GM12878 (cell line): ENCODE data around the gene TOR1A. TPM values are rescaled to one million over a fixed set of nuclear protein-coding genes. Genes with fewer than 3 reads are reported as not detected.

Source experiments
- ATAC-seq: fragments of 200-7000 bp; cut with Tn5 transposase; 3 replicates; pipeline ENCODE4 v1.9.1; 2020; ENCODE audit warnings: mild to moderate bottlenecking, moderate library complexity
- BruUV-seq: library from RNA; stranded (reverse); fragments of 400-500 nt; replicated peaks from 2 replicates; lab custom pipeline; 2021; lab: Mats Ljungman, UMichigan
- CTCF ChIA-PET: fragments of 300-600 bp; sonication (Branson Sonifier 250); formaldehyde crosslinking; extraction: SDS; loops from one replicate; lab custom pipeline; 2021; ENCODE audit warnings: inconsistent platforms; lab: Yijun Ruan, JAX
- POLR2A ChIA-PET: fragments of 350-600 bp; formaldehyde crosslinking; extraction: SDS; loops from one replicate; lab custom pipeline; 2021; ENCODE audit warnings: inconsistent platforms; lab: Charles Lee
- RAD21 ChIA-PET: fragments of 300-600 bp; sonication (Branson Sonifier 250); formaldehyde crosslinking; loops from one replicate; lab custom pipeline; 2023; ENCODE audit warnings: antibody characterized with exemption; ENCODE audit not compliant: unreplicated experiment; lab: Charles Lee
- SMC1A ChIA-PET: fragments of 300-600 bp; sonication (Branson Sonifier 250); formaldehyde crosslinking; loops from one replicate; lab custom pipeline; 2023; ENCODE audit not compliant: unreplicated experiment, uncharacterized antibody; lab: Charles Lee
- DNase-seq: peaks from one replicate; pipeline ENCODE4 v3.0.0-alpha.2; 2011; ENCODE audit warnings: low read depth, low spot score
- FAIRE-seq: peaks from 3 replicates; lab custom pipeline; 2011; peaks lifted over from hg19 to GRCh38; lab: Jason Lieb, UNC
- H2AFZ ChIP-seq: 2 replicates; pipeline ENCODE4 v1.6.0; 2011; ENCODE audit warnings: low read depth, low read length, control low read depth; ENCODE audit not compliant: control insufficient read depth
- H3K27ac ChIP-seq: 2 replicates; pipeline ENCODE4 v1.5.1; 2011; ENCODE audit warnings: control low read depth; ENCODE audit not compliant: control insufficient read depth, insufficient read depth
- H3K27me3 ChIP-seq, 2 experiments: replicated peaks in 1 of 2; 2 replicates each; pipeline versions ENCODE4 v1.6.0 to v1.6.1; 2011; ENCODE audit warnings: low read length in 1 of 2; ENCODE audit not compliant: control insufficient read depth in 2 of 2, insufficient read depth in 2 of 2
- H3K36me3 ChIP-seq, 2 experiments: 2 replicates each; pipeline ENCODE4 v1.5.1; 2011; ENCODE audit warnings: low read length in 1 of 2; ENCODE audit not compliant: control insufficient read depth in 2 of 2, insufficient read depth in 2 of 2
- H3K4me1 ChIP-seq: 2 replicates; pipeline ENCODE4 v1.6.1; 2011; ENCODE audit warnings: mild to moderate bottlenecking, low read length, moderate library complexity, mixed read lengths; ENCODE audit not compliant: control insufficient read depth, insufficient read depth
- H3K4me2 ChIP-seq: 2 replicates; pipeline ENCODE4 v1.6.0; 2011; ENCODE audit warnings: control low read depth; ENCODE audit not compliant: control insufficient read depth, insufficient read depth
- H3K4me3 ChIP-seq: fragments of 200-600 bp; sonication (generic); 2 replicates; pipeline ENCODE4 v1.5.1; 2016
- H3K79me2 ChIP-seq: 2 replicates; pipeline ENCODE4 v1.6.0; 2011; ENCODE audit warnings: low read length; ENCODE audit not compliant: control insufficient read depth, insufficient read depth
- H3K9ac ChIP-seq: 2 replicates; pipeline ENCODE4 v1.8.0; 2011; ENCODE audit warnings: low read length, control low read depth, mixed read lengths; ENCODE audit not compliant: control insufficient read depth, insufficient read depth
- H3K9me3 ChIP-seq: replicated peaks from 3 replicates; pipeline ENCODE4 v1.5.1; 2011; ENCODE audit warnings: mild to moderate bottlenecking, low read length; ENCODE audit not compliant: control insufficient read depth, insufficient read depth
- H4K20me1 ChIP-seq: 2 replicates; pipeline ENCODE4 v1.6.0; 2011; ENCODE audit not compliant: control insufficient read depth, insufficient read depth
- CREB1 ChIP-seq: IDR thresholded peaks from 2 replicates; pipeline ENCODE4 v1.6.1; 2012; ENCODE audit warnings: low read depth, mild to moderate bottlenecking, inconsistent platforms
- IRF4 ChIP-seq: IDR thresholded peaks from 2 replicates; pipeline ENCODE4 v1.6.1; 2011; ENCODE audit warnings: low read depth, low read length
- JUND ChIP-seq: IDR thresholded peaks from 2 replicates; pipeline ENCODE4 v1.6.1; 2012; ENCODE audit warnings: low read depth, mild to moderate bottlenecking, low read length, improper control_type of control experiment, moderate library complexity
- PAX8 ChIP-seq: fragments of 450-650 bp; IDR thresholded peaks from 2 replicates; pipeline ENCODE4 v1.6.1; 2017; ENCODE audit warnings: mild to moderate bottlenecking, moderate library complexity
- SREBF2 ChIP-seq: IDR thresholded peaks from 2 replicates; pipeline ENCODE4 v1.6.1; 2012; ENCODE audit warnings: mild to moderate bottlenecking, low read length
- ZBTB11 ChIP-seq: fragments of 450-650 bp; formaldehyde crosslinking; IDR thresholded peaks from 2 replicates; pipeline ENCODE4 v1.5.0; 2022; ENCODE audit warnings: mild to moderate bottlenecking, missing genetic modification characterization
- WGBS: methylation state at CpG from one replicate; pipeline ENCODE4 v1.1.6; 2016; ENCODE audit warnings: low lambda C conversion rate; ENCODE audit not compliant: insufficient replicate concordance, insufficient coverage; ENCODE audit errors: missing lambda C conversion rate; 5-methylcytosine and 5-hydroxymethylcytosine counted together
- in situ Hi-C: fragments of 300-500 bp; cut with MboI; formaldehyde crosslinking; loops from 9 replicates; pipeline ENCODE4 v1.14.3; 2018; ENCODE audit warnings: mixed read lengths
- intact Hi-C: fragments of 100-400 bp; cut with micrococcal nuclease; formaldehyde crosslinking; loops from one replicate; pipeline ENCODE4 v1.14.2; 2022; ENCODE audit not compliant: unreplicated experiment
- polyA plus RNA-seq, 11 experiments: library from polyadenylated mRNA; depleted of rRNA in 4 of 11; unstranded in 6 of 11; stranded (reverse) in 5 of 11; fragments of >200 nt; fragmentation: Nextera tagmentation in 4 of 11; fragmentation: Illumina TruSeq in 1 of 11; extraction: Ambion mirVana in 4 of 11; extraction: Trizol in 1 of 11; gene quantifications; 1 replicate in 1 of 11; 2 replicates in 10 of 11; pipeline versions ENCODE4 v1.2.1 to v1.2.3, GENCODE V29; 2011 to 2016; ENCODE audit warnings: inconsistent platforms in 2 of 11, missing spikeins in 2 of 11, low read depth in 1 of 11
- total RNA-seq, 4 experiments: library from RNA; depleted of rRNA in 3 of 4; stranded (reverse); fragments of >200 nt in 3 of 4; fragmentation: Illumina TruSeq in 1 of 4; extraction: Trizol in 1 of 4; gene quantifications; 2 replicates each; pipeline versions ENCODE4 v1.2.1 to v1.2.3, GENCODE V29; 2013 to 2021

TOR1A gene
- total and polyA plus RNA-seq, 10 of the 15 experiments (the other 5 are each of a cell fraction or from before 2014, with no cell fraction given) = 3.2 to 60.8 (median 38.6) TPM

- no TSS peak for BruUV-seq
- no peaks in the 10 kb centered on the region for H3K27me3 ChIP-seq
- H3K27ac ChIP-seq = no peak overlapping the region
- no peaks in the 10 kb centered on the region; a peak in 2 of 4 replicates for H3K36me3 ChIP-seq
- H3K9me3 ChIP-seq = no peaks in the 10 kb centered on the region
- H3K4me1 ChIP-seq = no peaks in the 10 kb centered on the region
- RAD21 ChIA-PET = no interaction called here
- DNase-seq (no peak), FAIRE-seq (no peak), ATAC-seq (no peak)
- POLR2A ChIA-PET = no interaction called here
- CTCF ChIA-PET = interaction anchor here (0.6 kb wide), 1 partner anchor 53 kb away, joined by 3 read pairs; no protein-coding TSS in a partner anchor
- TF ChIP-seq JUND (no peak), SREBF2 (no peak), ZBTB11 (no peak), PAX8 (no peak), IRF4 (no peak), CREB1 (no peak)
- H3K4me3 ChIP-seq = no peak overlapping the region
- H3K9ac ChIP-seq = no peak overlapping the region
- WGBS = 90% methylated on average over 6 of the region's 6 CpGs
- intact Hi-C loops (no loop called here), in situ Hi-C loops (no loop called here)
- no peaks in the 10 kb centered on the region for H3K79me2 ChIP-seq
- SMC1A ChIA-PET = no interaction called here
- H3K4me2 ChIP-seq = no peak overlapping the region
- H2AFZ ChIP-seq = no peak overlapping the region
- H4K20me1 ChIP-seq = no peaks in the 10 kb centered on the region
These were observed 27.1 kb upstream of the TOR1A start for GRCh38 chr9:129850821-129851550.
